ENCODE results near the gene DDX20. TPM values are rescaled to one million over a fixed set of nuclear protein-coding genes. Genes with fewer than 3 reads are reported as not detected.

Gene DDX20
- total RNA-seq, 1 experiment from 2014 or later = 22.2 TPM

DNA sequence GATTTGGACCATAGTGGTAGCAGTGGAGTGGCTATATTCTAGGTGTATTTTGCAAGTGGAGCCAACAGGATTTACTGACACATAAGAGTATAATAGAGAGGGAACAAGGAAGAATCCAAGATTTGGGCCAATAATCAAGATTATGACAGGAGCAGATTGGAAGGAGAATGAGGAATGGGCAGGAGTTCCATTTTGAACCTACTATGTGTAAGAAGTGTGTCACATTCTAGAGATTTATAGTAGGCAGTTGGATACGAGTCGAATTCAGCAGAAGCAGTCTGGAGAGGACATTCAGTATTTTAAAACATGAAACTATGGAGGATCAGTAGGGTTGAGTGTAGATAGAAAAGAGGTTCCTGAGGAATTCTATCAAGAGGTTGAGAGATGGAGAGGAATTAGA lies 38.3 kb upstream of the DDX20 start:
- CTCF ChIA-PET = no interaction called here

DNA sequence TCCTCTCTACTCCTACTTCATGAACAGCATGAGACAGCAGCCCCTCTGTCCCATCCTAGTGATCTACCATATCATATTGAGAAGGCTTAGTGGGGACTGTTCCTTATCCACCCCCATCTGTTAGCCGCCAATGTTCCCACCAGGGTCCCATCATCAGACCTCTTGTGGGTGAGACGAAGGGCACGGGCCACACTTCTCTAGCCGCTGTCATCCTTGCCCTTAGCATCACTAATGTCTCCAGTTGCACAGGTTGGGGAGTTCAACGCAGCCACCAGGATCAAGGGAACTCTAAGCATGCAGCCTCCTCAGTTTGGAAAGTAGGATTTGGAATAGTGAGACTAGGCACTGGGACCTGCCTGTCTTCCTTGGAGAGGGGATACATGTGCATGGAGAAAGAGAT lies 36.6 kb upstream of the DDX20 start:
- ChIA-PET POLR2A (ENCODE audit: unreplicated experiment) (no interaction called here), CTCF (no interaction called here)
- H3K36me3 ChIP-seq (ENCODE audit: low read depth, low read length) = no peaks in the 10 kb centered on the region
- H3K4me2 ChIP-seq (ENCODE audit: low read length) = no peak overlapping the region
- intact Hi-C loops (cut with micrococcal nuclease) = no loop called here
- no peak overlapping the region for H2AFZ ChIP-seq (ENCODE audit: low read length)
- H3K9ac ChIP-seq (ENCODE audit: low read length) = no peak overlapping the region
- H3K9me2 ChIP-seq (replicated peaks; ENCODE audit: low read length) = no peaks in the 10 kb centered on the region
- BruUV-seq (replicated peaks) = no TSS peak
- no peak for DNase-seq
- H3K9me3 ChIP-seq (ENCODE audit: low read length) = no peaks in the 10 kb centered on the region
- no peaks in the 10 kb centered on the region for H4K20me1 ChIP-seq (ENCODE audit: low read length)
- H3K27me3 ChIP-seq (ENCODE audit: low read length) = no peaks in the 10 kb centered on the region
- H3K27ac ChIP-seq (ENCODE audit: low read length) = no peak overlapping the region
- ATAC-seq = no peak
- H3K4me3 ChIP-seq (ENCODE audit: low read length) = no peak overlapping the region
- H3K4me1 ChIP-seq (ENCODE audit: insufficient read depth, low read length) = peaks cover 15% of the 10 kb centered on the region
- no peaks in the 10 kb centered on the region for H3F3A ChIP-seq (ENCODE audit: low read length, unreplicated experiment)
- no peaks in the 10 kb centered on the region for H3K79me2 ChIP-seq (ENCODE audit: low read length)
- TF ChIP-seq EZH2phosphoT487 (IDR thresholded peaks at IDR 0.05; ENCODE audit: borderline replicate concordance, low read length) (no peak), EZH2 (IDR thresholded peaks at IDR 0.05; ENCODE audit: low read length, unreplicated experiment) (no peak)
- TF ChIP-seq, protein P1, sequence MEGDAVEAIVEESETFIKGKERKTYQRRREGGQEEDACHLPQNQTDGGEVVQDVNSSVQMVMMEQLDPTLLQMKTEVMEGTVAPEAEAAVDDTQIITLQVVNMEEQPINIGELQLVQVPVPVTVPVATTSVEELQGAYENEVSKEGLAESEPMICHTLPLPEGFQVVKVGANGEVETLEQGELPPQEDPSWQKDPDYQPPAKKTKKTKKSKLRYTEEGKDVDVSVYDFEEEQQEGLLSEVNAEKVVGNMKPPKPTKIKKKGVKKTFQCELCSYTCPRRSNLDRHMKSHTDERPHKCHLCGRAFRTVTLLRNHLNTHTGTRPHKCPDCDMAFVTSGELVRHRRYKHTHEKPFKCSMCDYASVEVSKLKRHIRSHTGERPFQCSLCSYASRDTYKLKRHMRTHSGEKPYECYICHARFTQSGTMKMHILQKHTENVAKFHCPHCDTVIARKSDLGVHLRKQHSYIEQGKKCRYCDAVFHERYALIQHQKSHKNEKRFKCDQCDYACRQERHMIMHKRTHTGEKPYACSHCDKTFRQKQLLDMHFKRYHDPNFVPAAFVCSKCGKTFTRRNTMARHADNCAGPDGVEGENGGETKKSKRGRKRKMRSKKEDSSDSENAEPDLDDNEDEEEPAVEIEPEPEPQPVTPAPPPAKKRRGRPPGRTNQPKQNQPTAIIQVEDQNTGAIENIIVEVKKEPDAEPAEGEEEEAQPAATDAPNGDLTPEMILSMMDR (conservative IDR thresholded peaks at IDR 0.05; ENCODE audit: low read depth, low read length) = no peak

More for the DNA sequence above, 38.3 kb upstream of the DDX20 start:
- H4K20me1 ChIP-seq (ENCODE audit: low read length) = no peaks in the 10 kb centered on the region
- H3K9ac ChIP-seq (ENCODE audit: low read length) = no peak overlapping the region
- no peak overlapping the region for H2AFZ ChIP-seq (ENCODE audit: low read length)
- H3K4me2 ChIP-seq (ENCODE audit: low read length) = no peak overlapping the region
- H3K27me3 ChIP-seq (ENCODE audit: low read length) = no peaks in the 10 kb centered on the region
- POLR2A ChIA-PET (ENCODE audit: unreplicated experiment) = no interaction called here
- H3K9me3 ChIP-seq (ENCODE audit: low read length) = no peaks in the 10 kb centered on the region
- peaks cover 15% of the 10 kb centered on the region for H3K4me1 ChIP-seq (ENCODE audit: insufficient read depth, low read length)
- H3F3A ChIP-seq (ENCODE audit: low read length, unreplicated experiment) = no peaks in the 10 kb centered on the region
- no peaks in the 10 kb centered on the region for H3K79me2 ChIP-seq (ENCODE audit: low read length)
- no peak overlapping the region for H3K4me3 ChIP-seq (ENCODE audit: low read length)
- no peaks in the 10 kb centered on the region for H3K9me2 ChIP-seq (replicated peaks; ENCODE audit: low read length)
- no peaks in the 10 kb centered on the region for H3K36me3 ChIP-seq (ENCODE audit: low read depth, low read length)
- no TSS peak for BruUV-seq (replicated peaks)
- intact Hi-C loops (cut with micrococcal nuclease) = no loop called here
- DNase-seq (no peak), ATAC-seq (no peak)
- no peak for TF ChIP-seq EZH2 (IDR thresholded peaks at IDR 0.05; ENCODE audit: low read length, unreplicated experiment)
- no peak for TF ChIP-seq EZH2phosphoT487 (IDR thresholded peaks at IDR 0.05; ENCODE audit: borderline replicate concordance, low read length)
- no peak overlapping the region for H3K27ac ChIP-seq (ENCODE audit: low read length)

DNA sequence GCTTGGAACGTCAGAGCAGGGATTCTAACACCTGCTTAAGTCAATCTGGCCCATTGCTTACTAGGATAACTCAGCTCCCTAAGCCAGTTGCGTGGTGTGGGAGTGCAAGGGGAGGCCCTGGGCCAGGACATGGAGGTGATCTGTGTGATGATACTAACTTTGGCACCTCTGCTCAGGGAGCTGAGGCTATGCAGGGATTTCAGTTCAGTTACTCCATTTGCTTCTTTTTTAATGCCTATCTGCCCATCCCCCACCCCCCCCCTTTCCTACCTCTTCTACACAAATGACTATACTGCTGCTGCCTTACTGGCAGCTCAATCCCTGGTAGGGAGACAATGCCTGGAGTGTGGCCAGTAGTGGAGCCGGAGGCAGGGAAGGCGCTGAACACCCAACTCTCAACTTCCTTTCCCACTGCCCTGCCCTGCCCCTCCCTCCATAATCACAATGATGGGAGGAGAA lies 36.0 kb upstream of the DDX20 start:
- no TSS peak for BruUV-seq (replicated peaks)
- ChIA-PET POLR2A (ENCODE audit: unreplicated experiment) (no interaction called here), CTCF (no interaction called here)
- Histone ChIP-seq H3K9me2 (replicated peaks; ENCODE audit: low read length) (no peaks in the 10 kb centered on the region), H4K20me1 (ENCODE audit: low read length) (no peaks in the 10 kb centered on the region), H3K36me3 (ENCODE audit: low read depth, low read length) (no peaks in the 10 kb centered on the region), H3K4me2 (ENCODE audit: low read length) (no peak overlapping the region), H3K27me3 (ENCODE audit: low read length) (no peaks in the 10 kb centered on the region), H3K9me3 (ENCODE audit: low read length) (no peaks in the 10 kb centered on the region), H3K4me1 (ENCODE audit: insufficient read depth, low read length) (peaks cover 15% of the 10 kb centered on the region), H3K4me3 (ENCODE audit: low read length) (no peak overlapping the region), H2AFZ (ENCODE audit: low read length) (no peak overlapping the region), H3K27ac (ENCODE audit: low read length) (no peak overlapping the region), H3K9ac (ENCODE audit: low read length) (no peak overlapping the region), H3K79me2 (ENCODE audit: low read length) (no peaks in the 10 kb centered on the region), H3F3A (ENCODE audit: low read length, unreplicated experiment) (no peaks in the 10 kb centered on the region)
- ATAC-seq (no peak), DNase-seq (no peak)
- TF ChIP-seq, protein P1 (conservative IDR thresholded peaks at IDR 0.05; ENCODE audit: low read depth, low read length) = no peak
- no peak for TF ChIP-seq EZH2phosphoT487 (IDR thresholded peaks at IDR 0.05; ENCODE audit: borderline replicate concordance, low read length)
- no peak for TF ChIP-seq EZH2 (IDR thresholded peaks at IDR 0.05; ENCODE audit: low read length, unreplicated experiment)
- intact Hi-C loops (cut with micrococcal nuclease) = no loop called here

Data from PC-3 (cell line).